ENCODE data around the gene RPL22.

The RPL22 gene

DNA sequence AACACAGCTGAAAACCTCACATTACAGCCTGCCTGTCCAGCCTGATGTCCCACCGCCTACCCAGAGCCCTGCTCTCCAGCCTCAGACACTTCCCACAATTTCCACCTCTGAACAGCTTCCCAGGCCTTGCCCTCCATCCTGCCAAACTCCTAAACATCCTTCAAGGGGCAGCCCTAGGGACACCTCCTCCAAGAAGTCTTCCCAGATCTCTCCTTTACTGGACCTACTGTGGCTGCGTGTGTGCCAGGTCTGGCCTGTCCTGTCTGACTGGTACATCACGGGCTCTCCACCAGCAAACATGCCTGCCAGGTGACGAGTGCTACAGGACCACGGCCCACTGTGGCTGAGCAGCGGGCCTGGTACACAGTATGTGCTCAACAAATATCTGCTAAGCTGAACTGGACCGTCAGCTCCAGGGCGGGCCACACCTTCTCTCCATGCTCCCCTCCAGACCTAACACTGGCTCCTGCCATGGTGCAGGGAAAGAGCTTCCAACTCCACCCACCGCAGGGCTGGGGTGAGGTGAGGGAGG is 48.0 kb downstream of the RPL22 start:
- DNase-seq = no peak

DNA sequence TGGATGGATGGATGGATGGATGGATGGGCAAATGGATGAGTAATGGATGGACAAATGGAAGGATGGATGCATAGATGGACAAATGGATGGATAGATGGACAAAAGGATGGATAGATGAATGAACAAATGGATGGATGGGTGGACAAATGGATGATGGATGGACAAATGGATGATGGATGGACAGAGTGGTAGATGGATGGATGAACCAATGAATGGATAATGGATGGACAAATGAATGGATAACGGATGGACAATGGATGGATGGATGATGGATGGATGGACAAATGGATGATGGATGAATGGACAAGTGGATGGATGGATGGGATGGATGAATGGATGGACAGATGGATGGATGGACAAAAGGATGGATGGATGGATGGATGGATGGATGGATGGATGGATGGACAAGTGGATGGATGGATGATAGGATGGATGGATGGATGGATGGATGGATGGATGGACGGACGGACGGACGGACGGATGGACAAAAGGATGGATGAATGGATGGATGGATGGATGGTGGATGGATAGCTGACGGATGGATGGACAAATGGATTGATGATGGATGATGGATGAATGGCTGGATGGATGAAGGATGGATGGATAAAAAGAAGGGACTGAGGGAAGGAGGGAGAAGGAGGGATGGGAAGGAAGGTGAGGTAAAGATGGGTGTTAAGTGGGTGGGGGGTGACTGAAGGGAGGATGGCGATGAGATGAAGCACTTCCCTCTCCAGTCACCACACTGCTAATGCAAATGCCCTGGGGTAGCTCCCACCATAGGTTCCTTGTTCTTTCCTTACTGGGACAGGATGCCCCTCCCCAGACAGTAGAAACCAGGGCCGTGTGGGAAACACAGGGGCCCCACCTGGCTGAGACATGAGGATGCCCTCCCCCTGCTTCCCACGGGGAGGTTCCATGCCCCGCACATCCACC is 49.1 kb downstream of the RPL22 start:
- no peak for DNase-seq

DNA sequence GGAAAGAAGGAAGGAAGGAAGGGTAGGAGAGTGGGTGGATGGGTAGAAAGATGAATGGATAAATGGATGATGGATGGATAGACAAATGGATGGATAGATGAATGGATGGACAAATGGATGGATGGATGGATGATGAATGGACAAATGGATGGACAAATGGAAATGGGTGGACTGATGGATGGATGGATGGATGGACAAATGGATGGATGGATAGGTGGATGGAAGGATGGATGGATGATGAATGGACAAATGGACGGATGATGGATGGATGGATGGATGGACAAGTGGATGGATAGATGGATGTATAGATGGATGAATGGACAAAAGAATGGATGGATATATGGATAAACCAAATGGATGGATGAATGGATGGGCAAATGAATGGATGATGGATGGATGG is 49.8 kb downstream of the RPL22 start:
- no peak for DNase-seq

DNA sequence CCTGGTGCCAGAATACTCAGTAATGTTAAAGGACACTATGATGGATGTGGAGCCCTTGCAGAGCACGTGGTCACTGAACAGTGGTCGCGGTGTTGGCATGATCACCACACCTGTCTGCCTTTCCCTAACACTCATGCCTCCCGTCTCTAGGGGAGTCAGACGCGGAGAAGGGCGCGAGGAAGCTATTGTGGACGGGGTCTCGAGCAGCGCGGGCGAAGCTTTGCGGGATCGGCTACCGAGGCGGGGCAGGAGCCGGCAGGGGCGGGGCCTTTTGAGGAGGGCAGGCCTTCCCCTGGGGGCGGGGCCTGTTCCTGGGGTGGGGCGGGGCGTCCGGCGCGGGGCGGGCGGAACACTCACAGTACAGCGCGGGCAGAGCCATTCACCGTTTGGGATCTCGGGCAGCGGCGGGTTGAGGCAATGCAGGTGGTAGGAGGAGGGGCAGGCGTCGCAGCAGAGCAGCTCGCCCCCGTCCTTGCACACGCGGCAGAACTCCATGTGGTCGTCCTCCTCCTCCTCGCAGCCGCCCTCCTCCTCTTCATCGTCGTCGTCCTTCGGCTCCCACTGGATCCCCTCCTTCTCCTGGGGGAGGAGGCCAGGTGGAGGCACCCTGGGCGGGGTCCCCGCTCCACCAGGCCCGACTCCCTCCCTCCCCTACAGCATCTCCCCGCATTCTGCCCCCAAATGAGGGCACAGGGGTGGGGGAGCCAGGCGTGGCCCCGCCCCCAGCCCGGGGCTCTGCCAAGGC is 50.7 kb downstream of the RPL22 start:
- DNase-seq = no peak

DNA sequence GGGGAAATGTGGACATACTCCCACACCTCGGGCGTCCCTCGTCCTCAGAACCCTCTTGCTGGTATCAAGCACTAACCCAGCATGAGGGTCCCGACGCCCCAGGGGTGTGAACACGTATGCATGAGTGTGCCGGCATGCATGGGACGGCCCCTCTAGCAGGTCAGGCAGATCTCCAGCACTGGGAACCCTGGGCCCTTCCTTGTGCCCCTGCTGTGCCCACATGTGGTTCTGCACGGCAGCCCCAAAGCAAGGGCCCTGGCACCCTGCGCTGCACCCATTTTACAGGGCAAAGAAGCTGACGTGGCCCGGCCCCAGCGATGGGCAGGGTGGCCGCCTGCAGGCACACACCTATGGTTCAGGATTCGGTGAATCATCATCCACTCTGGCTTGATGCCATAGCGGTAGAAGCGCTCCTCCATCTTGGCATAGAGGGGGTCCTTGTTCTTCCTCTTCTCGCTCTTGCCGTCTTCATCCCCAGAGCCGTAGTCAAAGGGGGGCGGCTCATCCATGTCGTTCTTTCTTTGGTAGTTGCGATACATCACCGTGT is 53.5 kb downstream of the RPL22 start:
- DNase-seq = no peak

DNA sequence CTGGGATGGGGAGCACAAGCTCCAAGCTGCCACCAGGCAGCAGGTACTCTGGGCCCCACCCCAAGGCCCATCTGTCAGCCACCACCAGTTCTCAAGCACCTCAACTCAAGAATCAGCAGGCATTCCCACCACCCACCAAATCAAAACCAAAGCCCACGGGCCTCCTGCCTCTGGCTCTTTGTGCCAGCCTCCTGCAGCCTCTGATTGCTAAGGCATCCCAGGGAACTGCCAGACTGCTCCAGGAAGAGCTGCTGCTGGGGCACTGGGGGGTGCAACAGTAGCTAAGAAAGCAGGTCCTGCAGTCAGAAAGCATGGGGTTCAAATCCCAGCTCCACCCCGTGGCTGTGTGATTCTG is 54.0 kb downstream of the RPL22 start:
- DNase-seq = no peak

DNA sequence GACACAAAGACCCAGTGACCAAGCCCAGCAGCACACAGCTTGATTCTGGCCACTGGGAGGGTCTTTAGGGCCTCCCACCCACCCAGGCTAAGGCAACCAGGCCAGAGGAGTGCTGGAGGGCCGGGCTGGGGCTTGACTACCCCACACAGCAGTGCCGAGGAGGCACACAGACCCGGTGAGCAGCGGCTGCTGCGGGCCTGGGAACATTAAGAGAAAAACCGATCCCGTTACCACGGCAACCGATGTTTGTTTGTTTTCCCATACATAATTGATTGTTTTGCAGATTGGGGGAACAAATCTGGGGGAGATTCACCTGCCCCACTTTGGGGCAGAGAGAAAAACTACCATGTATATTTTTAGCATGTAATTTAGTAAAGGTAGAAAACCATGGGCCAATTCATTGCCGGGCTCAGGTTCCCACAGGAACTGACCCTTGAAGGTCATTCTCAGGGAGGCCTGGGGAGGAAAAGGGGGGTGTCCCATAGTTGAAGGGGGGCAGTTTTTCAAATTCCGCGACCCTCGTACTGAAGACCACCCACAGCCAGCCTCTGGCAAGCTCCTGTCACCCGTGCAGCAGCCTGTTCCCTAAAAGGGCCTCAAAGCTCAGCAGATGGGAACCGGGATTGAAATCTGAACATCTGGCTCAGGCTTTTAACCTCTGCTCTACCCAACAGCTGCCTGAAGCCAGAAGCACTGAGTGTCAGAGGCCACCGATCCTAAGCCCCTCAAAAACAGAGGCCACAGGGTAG is 54.6 kb downstream of the RPL22 start:
- no peak for DNase-seq

DNA sequence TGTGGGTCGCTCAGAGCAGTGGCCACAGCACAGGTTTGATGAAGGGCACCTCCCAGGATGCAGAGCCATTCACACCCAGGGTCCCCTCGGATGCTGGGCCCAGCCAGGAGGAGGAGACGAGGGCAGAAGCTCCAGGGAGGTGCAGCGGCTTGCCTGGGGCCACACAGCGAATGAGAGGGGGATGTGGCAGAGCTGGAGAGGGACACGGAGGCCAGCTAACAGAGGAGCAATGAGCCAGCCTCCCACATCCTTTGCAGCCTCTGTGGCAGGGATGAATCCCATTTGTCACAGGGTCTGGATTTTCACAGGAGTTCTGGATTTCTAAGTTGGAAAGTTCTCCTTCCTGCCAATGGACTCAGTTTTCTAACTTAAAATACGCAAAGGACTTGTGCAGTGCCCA is 55.2 kb downstream of the RPL22 start:
- no peak for DNase-seq

DNA sequence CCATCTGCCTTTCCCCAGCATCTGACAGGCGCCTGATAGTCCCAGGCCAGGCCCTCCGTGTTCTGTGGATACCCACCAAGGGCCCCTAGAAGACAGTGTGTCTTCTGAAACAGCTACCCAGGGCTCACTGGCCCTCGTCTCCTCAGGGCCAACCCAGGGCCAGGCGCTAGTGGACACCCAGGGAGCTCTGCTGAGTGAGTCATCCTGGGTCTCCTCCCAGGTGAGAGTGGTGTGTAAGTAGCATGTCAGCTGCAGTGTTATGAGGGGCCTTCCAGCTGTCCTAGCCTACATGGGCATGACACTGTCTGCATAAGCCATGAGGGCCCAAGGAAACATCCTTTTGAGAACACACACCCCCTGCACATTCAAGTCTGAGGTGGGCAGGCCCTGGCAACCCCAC is 56.0 kb downstream of the RPL22 start:
- DNase-seq = no peak

DNA sequence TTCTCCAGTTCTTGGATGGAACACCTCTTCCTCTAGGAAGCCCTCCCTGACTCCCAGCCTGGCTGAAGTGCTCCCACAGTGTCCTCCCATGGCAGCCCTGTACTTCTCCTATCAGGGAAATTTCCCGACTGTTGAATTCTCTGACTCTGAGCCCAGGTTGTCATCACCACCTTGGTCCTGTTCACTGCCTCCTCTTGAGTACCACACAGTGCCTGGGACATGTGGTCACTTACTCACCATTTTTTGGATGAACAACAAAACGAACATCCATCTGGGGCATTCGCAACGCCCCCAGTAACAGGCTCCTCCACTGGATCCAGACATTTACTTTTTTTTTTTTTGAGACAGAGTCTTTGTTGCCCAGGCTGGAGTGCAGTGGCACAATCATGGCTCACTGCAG is 56.7 kb downstream of the RPL22 start:
- no peak for DNase-seq

DNA sequence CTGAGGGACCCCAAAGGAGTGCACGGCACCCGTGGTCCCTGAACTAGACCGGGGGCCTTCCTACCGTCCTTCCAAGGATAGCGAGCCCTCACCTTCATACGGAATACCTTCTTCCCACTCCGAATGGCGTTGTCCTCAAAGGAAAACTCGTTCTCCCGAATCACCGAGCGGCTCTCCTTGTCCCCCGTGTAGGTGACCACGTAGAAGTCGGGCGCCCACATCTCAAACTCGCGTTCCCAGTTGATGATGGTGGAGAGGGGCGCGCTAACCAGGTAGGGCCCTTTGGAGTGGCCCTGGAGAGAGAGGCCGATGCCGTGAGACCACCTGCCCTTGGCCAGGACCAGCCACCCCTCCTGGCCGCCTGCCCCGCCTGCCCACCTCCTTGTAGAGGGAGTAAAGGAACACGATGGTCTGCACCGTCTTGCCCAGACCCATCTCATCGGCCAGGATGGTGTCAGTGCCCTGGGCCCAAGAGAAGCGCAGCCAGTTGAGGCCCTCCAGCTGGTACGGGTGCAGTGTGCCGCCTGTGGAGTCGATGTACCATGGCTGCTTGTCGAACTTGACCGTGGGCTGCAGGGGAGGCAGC is 57.3 kb downstream of the RPL22 start:
- DNase-seq = no peak

DNA sequence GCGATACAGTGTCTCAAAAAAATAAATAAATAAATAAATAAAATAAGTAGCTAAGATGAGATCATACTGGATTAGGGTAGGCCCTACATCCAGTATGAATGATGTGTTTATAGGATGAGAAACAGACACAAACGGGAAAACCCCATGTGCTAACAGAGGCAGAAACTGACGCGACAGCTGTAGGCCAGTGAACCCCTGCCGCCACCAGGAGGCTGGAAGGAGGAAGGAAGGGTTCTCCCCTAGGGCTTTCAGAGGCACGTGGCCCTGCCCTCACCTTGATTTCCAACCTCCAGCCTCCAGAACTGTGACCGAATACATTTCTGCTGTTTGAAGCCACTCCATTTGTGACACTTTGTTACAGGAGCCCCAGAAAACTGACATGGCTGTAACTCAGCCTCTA is 57.8 kb downstream of the RPL22 start:
- no peak for DNase-seq

DNA sequence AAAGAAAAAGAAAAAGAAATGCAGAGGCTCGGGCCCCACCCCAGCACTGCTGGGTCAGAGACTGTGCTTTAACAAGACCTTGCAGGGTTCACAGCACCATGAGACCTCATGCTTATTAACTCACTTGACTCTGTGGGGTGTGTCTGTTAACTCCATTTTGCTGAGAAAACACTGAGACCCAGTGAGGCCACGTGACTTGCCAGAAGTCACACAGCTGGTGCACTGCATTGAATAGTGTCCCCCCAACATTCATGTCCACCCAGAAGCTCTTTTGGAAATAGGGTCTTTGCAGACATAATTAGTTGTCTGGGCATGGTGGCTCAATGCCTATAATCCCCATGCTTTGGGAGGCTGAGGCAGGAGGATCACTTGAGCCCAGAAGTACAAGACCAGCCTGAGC is 59.0 kb downstream of the RPL22 start:
- no peak for DNase-seq

DNA sequence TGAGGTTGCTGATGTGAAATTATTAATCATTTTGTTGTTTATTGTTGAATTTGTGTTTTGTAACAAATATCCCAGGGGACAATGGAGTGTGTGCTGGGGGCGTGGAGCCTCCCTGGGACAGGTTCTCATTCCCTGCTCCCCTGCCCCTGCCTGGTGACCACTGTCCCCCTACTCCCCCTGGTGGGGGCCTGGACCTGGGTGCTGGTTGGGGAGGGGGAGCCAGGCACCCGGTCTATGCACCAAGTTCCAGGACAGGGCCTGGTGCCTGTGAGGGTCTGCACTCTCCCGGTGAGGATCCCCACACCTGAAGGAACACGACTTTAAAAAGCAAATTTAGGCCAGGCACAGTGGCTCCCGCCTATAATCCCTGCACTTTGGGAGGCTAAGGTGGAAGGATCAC is 61.6 kb downstream of the RPL22 start:
- DNase-seq = no peak

DNA sequence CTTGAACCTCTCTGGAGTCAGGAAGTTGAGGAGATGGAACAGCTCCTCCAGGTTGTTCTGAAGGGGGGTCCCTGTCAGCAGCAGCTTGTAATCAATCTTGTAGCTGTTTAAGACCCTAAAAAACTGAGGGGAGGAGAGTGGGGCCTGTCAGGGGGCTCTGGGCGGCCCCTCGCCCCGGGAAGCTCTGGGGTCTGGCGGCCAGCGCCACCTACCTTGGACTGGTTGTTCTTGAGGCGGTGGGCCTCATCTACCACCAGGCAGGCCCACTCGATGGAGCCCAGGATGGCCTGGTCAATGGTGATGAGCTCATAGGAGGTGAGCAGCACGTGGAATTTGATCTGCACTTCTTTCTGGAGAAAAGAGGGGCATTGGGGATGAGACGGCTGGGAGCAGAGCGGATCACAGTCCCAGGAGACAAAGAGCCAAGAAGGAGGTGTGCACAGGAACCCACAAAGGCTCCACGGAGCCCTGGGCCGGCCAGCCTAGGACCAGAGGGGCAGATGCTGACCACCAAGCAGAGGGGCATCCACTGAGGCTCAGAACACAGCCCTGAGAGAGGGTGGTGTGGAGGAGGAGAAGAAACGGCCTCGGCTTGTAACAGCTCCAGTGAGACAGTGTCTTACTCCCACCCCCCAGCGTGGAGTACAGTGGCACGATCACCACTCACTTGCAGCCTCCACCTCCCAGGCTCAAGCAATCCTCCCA is 62.7 kb downstream of the RPL22 start:
- DNase-seq = no peak

All from GOT3 (cell line).